ENCODE data around the gene DNM1L. TPM values are rescaled to one million over a fixed set of nuclear protein-coding genes. Genes with fewer than 3 reads are reported as not detected.

DNM1L gene
- total and polyA plus RNA-seq, 8 donors = 17.7 to 157 (median 36.7) TPM

DNA sequence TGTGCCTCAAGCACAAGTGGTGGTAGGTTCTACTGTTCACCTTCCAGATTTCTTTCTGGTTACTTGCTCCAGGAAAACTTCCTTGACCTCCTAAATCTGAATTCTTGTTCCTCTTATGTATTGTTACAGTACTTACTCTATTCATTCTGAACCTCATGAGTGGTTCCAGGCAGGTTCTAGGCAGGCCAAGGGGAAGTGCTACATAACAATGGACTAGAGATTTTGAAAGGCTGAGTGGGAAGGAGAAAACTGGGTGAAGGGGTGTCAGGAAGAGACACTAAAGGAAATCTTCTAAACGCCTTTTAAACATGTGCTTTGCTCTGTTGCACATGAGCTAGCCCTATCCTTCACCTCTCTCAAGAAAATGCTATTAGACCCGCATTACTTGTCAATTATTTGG is 75.0 kb downstream of the DNM1L start:
- peak in 1 of 2 donors; percentile 7 for DNase-seq
- intact Hi-C loops (cut with DNase I; ENCODE audit: low total_unique reads) = loop anchor here (10.0 kb wide), 1 partner anchor 171 kb away; no protein-coding TSS in a partner anchor
- no peak for TF ChIP-seq EP300 (IDR thresholded peaks at IDR 0.05)
- TF ChIP-seq POLR2AphosphoS5 (IDR thresholded peaks at IDR 0.05) = no peak
- TF ChIP-seq, protein P1, sequence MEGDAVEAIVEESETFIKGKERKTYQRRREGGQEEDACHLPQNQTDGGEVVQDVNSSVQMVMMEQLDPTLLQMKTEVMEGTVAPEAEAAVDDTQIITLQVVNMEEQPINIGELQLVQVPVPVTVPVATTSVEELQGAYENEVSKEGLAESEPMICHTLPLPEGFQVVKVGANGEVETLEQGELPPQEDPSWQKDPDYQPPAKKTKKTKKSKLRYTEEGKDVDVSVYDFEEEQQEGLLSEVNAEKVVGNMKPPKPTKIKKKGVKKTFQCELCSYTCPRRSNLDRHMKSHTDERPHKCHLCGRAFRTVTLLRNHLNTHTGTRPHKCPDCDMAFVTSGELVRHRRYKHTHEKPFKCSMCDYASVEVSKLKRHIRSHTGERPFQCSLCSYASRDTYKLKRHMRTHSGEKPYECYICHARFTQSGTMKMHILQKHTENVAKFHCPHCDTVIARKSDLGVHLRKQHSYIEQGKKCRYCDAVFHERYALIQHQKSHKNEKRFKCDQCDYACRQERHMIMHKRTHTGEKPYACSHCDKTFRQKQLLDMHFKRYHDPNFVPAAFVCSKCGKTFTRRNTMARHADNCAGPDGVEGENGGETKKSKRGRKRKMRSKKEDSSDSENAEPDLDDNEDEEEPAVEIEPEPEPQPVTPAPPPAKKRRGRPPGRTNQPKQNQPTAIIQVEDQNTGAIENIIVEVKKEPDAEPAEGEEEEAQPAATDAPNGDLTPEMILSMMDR (IDR thresholded peaks at IDR 0.05) = no peak
- no peak for TF ChIP-seq POLR2A (IDR thresholded peaks at IDR 0.05)
- Histone ChIP-seq H3K27ac (peak overlapping the region in 4 of 5 donors; percentile 85 to 94 (median 90)), H3K4me3 (peak overlapping the region; percentile 79 to 98 (median 90)), H3K27me3 (no peaks in the 10 kb centered on the region), H3K4me1 (peaks cover 11 to 28% (median 20%) of the 10 kb centered on the region in 4 donors), H3K36me3 (peaks cover 32 to 49% (median 44%) of the 10 kb centered on the region in 4 donors), H3K9me3 (no peaks in the 10 kb centered on the region)
- 18 to 35% (median 25%) methylated on average over 2 of the region's 2 CpGs for WGBS, 5 donors

DNA sequence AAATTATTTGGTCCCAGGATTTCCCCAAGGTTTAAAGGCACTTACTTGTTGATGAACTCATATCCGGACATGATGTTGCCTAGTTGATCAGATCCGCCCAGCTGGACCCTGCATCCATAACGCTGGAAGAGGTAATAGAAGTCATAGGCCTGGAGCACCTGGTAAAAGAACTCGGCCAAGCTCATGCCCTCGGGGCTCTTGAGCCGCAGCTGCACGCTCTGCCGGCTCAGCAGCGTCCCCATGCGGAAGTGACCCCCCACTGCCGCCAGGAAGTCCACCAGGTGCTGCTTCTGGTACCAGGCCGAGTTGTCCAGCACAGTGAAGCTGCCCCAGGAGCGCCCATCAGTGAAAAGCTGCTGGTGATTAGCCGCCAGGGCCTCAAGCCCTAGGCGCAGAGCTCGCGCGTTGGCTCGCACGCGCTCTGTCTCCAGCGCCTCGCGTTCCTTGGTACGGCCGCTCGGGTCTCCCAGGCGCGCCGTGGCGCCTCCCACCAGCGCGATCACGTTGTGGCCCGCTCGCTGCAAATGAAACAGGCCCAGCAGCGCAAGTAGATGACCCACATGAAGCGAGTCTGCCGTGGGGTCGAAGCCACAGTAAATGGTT is 76.1 kb downstream of the DNM1L start:
- DNase-seq = peak; percentile 72 to 91
- Histone ChIP-seq H3K36me3 (peaks cover 22 to 38% (median 34%) of the 10 kb centered on the region in 4 donors), H3K27me3 (no peaks in the 10 kb centered on the region), H3K4me3 (peak overlapping the region; percentile 79 to 98 (median 90)), H3K9me3 (no peaks in the 10 kb centered on the region), H3K27ac (peak overlapping the region; percentile 45 to 94 (median 87)), H3K4me1 (peaks cover 11 to 28% (median 20%) of the 10 kb centered on the region in 4 donors)
- TF ChIP-seq POLR2A (IDR thresholded peaks at IDR 0.05) (no peak), EP300 (IDR thresholded peaks at IDR 0.05) (no peak), POLR2AphosphoS5 (IDR thresholded peaks at IDR 0.05) (peak in 1 of 3 donors; percentile 34)
- TF ChIP-seq, protein P1 (IDR thresholded peaks at IDR 0.05) = peak in 5 of 7 experiments; percentile 39 to 66 (median 46)
- WGBS, 5 donors = 0 to 1% (median 0%) methylated on average over 18 to 40 of the region's 40 CpGs
- intact Hi-C loops (cut with DNase I; ENCODE audit: low total_unique reads) = loop anchor here (5.0 to 10.0 kb wide), 2 partner anchors 170 to 1262 kb away; no protein-coding TSS in a partner anchor

DNA sequence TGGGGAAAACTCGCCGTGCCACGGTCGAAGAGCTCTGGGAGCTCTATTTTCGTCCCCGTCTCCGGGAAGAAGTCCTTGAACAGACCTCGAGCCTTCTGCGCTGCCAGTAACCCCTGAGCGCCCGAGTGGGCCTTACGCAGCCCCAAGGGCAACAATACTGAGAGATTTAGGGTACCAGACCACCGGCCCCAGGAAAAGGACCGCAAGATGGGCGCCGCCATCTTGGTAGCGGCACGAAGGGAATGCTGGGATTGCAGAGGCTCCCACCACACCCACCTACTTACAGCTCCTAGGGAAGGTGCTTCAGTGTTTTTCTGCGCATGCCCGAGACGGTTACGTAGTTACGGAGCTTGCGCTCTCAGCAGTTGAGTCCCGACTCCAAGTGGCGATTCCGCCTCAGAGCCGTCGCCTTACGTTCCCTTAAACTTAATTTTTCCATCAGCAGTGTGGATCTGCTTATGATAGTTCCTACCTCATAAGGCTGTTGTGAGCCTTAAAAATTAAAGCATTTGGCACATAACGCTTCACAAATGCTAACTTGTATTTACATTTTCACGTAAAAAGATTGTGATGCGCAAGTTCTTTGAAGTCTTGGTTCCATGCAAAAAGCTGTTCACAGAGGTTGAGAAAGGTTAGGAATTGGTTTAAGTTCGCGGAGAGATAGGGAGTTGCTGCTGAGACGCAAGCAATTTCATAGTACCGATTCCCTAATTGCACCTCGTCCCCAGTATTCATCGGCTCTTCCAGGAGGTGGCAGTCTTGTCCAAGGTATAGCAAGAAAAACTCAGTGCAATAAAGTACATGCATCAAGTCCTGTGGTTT is 76.8 kb downstream of the DNM1L start, which contains the start of gene YARS2:
TSS of gene YARS2 (minus strand) at position 244 of the 822 bp plus-strand sequence. CDS start at position 221, 23 bp downstream.
- intact Hi-C loops (cut with DNase I; ENCODE audit: low total_unique reads) = loop anchor here (5.0 to 10.0 kb wide), 2 partner anchors 169 to 1261 kb away; no protein-coding TSS in a partner anchor
- H3K36me3 ChIP-seq = peaks cover 16 to 31% (median 27%) of the 10 kb centered on the region in 4 donors
- H3K4me3 ChIP-seq = peak within 1 kb of the TSS; percentile 79 to 98 (median 90)
- TF ChIP-seq EP300 (IDR thresholded peaks at IDR 0.05) = no peak
- peak; percentile 79 to 94 (median 80) for TF ChIP-seq POLR2AphosphoS5 (IDR thresholded peaks at IDR 0.05)
- TF ChIP-seq, protein P1 (IDR thresholded peaks at IDR 0.05) = peak in 5 of 7 experiments; percentile 59 to 90 (median 82)
- TF ChIP-seq POLR2A (IDR thresholded peaks at IDR 0.05) = peak in 1 of 4 donors; percentile 12
- WGBS, 5 donors = 0 to 1% (median 0%) methylated on average over 24 to 39 of the region's 39 CpGs
- H3K4me1 ChIP-seq = peaks cover 11 to 28% (median 20%) of the 10 kb centered on the region in 4 donors
- peak within 1 kb of the TSS; percentile 71 to 94 (median 87) for H3K27ac ChIP-seq
- H3K9me3 ChIP-seq = no peaks in the 10 kb centered on the region
- peak; percentile 97 to 99 for DNase-seq
- H3K27me3 ChIP-seq = no peaks in the 10 kb centered on the region
